HG02642 (cell line): ENCODE measurements around the gene DHRS4L2.
A peak's percentile ranks its signal among the peaks of the same experiment; 100 is the strongest.
"Not testable (repeated sequence)": the region's sequence is repeated elsewhere in the genome, so short reads cannot be mapped to it uniquely, and the experiment has no call there.

Source experiments
- ATAC-seq: cut with Tn5 transposase; IDR thresholded peaks from one replicate; pipeline ENCODE4 v1.9.1; 2021; ENCODE audit warnings: mild to moderate bottlenecking; ENCODE audit not compliant: unreplicated experiment, poor library complexity

The DHRS4L2 gene

DNA sequence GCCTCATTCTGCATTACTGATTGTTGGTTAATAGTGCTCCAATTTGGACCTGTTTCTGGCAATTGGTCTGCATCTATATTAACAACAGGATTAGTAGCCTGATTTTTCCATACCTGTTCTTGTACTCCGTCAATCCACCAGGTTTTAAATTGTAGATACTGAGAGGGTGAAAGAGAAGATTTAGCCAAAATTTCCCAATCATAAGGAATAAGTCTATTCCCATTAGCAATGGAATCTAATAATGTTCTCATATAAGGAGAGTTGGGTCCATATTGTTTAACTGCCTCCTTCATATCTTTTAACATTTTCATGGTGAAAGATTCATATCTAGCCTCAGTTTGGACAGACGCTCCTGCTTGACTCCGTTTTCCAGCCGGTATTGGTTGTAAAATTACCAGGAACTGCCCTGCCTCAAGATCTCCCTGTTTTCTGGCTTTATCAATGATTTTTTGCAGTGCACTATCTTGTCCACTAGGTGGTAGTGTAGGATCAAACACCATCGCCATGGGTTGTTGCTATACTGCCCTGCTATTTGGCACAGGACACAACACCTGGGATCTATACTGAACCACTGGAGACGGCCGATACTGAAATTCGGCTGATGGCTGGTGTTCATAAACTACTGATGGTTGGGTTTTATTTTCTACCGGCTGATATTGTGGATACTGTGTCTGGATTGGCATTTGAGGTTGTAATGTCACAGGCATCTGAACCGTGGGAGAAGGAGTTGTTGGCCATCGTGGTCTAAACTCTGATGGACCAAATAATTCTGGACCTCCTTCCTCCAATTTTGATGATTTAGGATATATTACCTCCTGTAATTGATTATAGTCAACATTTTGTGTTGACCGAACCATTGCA lies 25.2 kb downstream of the DHRS4L2 start:
- no peak for ATAC-seq

DNA sequence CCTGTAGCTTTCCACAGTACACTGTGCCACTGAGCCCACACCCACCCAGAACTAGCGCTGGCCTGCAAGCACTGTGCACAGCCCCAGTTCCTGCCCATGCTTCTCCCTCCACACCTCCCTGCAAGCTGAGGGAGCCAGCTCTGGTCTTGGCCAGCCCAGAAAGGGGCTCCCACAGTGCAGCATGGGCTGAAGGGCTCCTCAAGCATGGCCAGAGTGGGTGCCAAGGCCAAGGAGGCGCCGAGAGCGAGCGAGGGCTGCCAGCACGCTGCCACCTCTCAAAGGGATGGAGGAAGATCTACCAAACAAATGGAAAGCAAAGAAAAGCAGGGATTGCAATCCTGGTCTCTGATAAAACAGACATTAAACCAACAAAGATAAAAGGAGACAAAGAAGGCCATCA lies 27.0 kb downstream of the DHRS4L2 start:
- not testable (repeated sequence) for ATAC-seq

DNA sequence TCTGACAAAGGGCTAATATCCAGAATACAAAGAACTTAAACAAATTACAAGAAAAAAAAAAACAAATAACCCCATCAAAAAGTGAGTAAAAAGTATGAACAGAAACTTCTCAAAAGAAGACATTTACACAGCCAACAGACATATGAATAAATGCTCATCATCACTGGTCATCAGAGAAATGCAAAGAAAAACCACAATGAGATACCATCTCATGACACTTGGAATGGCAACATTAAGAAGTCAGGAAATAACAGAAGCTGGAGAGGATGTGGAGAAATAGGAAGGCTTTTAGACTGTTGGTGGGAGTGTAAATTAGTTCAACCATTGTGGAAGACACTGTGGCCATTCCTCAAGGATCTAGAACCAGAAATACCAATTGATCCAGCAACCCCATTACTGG lies 30.2 kb downstream of the DHRS4L2 start:
- not testable (repeated sequence) for ATAC-seq

DNA sequence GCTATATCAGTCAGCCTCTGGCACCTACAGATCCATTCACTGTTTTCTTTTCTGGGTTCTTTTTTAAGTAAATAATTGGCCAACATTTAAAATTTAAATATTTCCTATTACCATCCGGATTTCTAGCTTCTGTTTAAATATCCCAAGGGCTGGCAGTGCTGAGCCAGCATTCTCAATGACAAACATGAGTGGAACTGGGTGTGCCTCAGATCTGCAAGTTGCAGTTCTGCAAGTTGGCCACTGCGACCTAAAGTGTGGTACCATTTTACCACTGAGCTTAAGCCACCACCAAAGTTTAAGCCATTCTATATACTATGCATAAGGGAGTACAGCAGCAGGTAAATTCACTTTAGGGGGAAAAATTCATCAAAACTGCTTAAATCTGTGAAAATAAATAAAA lies 31.2 kb downstream of the DHRS4L2 start:
- peak; percentile 48 for ATAC-seq

DNA sequence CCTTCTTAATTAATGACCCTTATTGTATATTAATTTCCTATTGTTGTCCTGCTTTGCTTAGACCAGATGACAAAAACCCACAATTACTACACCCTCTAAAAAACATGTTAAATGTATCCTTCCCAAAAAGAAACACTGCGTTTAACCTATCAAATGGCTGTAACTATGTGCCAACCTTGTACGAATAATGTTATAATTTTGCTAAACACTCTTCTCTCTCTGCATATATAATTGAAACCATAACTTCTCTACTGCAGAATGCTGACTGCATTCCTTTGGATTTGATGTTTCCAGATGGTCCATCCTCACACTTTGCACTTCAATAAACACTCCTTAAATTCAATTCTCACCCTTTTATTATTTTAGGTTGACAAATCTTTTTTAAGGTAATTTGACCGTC lies 31.8 kb downstream of the DHRS4L2 start:
- not testable (repeated sequence) for ATAC-seq

DNA sequence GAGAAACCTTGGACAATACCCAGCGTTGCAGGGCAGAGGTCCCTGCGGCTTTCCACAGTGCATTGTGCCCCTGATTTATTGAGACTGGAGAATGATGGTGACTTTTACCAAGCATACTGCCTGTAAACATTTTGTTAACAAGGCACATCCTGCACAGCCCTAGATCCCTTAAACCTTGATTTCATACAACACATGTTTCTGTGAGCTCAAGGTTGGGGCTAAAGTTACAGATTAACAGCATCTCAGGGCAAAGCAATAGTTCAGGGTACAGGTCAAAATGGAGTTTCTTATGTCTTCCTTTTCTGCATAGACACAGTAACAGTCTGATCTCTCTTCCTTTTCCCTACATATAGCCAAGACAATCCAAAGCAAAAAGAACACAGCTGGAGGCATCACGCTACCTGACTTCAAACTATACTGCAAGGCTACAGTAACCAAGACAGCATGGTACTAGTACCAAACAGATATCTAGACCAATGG lies 36.2 kb downstream of the DHRS4L2 start:
- not testable (repeated sequence) for ATAC-seq

DNA sequence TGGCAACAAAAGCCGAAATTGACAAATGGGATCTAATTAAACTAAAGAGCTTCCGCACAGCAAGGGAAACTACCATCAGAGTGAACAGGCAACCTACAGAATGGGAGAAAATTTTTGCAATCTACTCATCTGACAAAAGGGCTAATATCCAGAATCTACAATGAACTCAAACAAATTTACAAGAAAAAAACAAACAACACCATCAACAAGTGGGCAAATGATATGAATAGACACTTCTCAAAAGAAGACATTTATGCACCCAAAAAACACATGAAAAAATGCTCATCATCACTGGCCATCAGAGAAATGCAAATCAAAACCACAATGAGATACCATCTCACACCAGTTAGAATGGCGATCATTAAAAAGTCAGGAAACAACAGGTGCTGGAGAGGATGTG lies 41.0 kb downstream of the DHRS4L2 start:
- ATAC-seq, result not testable (repeated sequence)

DNA sequence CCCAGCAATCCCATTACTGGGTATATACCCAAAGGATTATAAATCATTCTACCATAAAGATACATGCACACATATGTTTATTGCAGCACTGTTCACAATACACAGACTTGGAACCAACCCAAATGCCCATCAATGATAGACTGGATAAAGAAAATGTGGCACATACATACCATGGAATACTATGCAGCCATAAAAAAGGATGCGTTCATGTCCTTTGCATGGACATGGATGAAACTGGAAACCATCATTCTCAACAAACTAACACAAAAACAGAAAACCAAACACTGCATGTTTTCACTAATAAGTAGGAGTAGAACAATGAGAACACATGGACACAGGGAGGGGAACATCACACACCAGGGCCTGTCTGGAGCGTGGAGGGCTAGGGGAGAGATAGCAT lies 42.6 kb downstream of the DHRS4L2 start:
- not testable (repeated sequence) for ATAC-seq

DNA sequence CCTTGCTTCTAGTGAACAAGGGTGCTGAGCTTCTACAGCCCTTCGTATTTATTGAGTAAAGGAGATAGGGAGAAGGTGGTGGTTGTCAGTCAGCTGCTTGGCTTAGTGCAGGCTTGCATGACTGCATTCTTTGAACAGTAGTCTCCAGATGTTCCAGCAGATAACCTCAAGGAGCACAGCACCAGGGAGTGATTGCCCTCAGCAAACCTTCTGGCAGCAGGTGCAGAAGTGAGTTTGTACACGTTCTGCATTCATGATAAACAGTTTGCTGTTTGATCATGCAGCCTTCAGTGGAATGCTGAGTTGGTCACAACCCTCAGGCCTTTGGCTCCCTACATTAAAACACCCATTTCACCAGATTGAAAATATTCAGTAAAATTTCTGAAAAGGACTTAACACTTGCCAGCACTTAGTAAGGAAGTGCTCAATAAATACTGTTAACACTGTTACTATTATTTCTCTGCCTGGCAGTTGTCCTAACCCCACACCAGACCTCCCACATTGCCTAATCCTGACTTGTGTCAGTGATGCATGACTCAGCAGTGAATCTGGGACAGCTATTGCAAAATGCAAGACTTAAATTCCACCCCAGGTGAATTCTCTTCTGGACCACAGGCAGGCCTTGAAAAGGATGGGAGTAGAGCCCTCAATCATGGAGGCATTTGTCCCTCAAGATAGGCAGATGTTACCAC lies 44.1 kb downstream of the DHRS4L2 start:
- ATAC-seq, result no peak

DNA sequence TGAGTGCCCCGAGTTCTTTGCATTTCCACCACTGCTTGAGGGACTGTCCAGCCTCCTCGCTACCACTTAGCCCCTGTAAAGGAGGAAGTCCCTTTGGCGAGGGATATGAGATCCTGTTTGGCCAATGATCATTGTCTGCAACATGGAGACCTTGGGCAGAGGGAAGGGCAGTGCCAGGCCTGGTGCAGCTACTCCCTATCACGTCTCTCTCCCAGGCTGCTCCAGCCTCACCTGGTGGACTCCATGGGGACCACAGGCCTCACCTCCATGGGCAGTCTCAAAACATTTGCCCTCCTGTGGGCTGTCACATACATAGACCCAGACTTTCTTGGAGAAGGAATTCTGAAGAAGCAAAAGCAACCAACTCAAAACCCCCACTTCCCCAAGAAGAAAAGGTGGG lies 47.0 kb downstream of the DHRS4L2 start:
- ATAC-seq, result peak; percentile 3

DNA sequence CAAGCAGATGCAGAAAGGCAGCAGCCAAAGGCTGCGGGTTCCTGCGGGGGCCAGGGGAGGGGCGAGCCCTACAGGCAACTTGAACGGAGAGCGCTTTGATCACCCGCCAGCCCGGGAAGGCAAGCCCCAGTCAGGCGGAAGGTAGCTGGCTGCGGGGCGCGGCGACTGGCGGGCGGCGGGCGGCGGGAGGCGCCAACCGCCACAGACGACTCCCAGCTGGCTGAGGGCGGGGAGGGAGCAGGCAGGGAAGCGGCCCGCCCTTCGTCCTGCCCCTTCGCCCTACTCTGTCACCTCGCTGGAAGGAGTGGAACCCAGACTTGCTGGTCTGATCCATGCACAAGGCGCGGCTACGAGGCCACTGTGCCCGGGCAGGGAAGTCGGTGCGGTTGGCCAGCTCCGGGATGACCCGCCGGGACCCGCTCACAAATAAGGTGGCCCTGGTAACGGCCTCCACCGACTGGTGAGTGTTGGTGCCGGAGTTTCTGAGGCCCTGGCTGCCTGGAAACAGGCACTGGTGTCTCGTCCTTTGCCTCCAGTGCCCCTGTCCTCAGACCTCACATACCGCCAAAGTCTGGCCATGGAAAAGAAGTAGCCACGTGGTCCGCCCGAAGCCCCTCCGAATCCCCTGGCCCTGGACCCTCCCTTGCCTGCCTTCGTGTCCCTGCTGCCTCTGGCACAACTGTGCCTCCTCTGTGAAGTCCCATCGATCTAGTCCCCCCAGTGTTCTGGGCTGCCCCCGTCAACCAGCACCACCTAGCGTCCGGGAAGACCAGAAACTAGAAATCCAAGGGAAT lies 47.6 kb downstream of the DHRS4L2 start:
- peak; percentile 76 for ATAC-seq

DNA sequence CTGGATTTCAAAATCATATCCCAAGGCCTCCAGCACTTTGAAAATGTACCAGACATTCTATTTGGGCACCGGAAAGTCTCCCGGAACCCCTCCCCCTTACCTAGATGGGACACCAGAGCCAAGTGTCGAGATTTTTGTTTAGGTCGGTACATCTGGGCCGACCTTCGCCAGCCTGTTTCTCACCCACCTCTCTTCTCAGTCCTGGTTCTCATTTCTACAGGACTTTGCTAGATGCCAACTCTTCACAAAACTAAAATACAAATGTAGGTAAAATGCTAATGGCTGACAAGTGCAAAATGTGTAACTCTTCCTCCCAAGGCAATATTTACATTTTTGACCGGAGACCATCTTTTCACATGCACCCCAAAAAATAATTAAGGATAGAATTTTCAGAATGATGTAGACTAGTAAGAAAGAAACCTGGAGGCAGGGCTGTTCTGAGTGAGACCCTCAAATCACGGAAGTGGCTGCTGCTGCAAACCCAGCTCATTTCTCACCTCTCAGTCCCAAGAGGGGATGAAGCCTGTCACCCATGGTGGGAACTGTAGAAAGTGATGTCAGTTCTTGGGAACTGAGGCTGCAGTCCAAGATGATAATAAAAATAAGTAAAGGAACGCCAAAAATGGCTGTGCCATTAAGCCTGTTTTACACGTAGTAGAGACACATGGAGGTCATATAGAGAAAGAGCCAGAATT lies 48.4 kb downstream of the DHRS4L2 start:
- peak; percentile 11 for ATAC-seq

DNA sequence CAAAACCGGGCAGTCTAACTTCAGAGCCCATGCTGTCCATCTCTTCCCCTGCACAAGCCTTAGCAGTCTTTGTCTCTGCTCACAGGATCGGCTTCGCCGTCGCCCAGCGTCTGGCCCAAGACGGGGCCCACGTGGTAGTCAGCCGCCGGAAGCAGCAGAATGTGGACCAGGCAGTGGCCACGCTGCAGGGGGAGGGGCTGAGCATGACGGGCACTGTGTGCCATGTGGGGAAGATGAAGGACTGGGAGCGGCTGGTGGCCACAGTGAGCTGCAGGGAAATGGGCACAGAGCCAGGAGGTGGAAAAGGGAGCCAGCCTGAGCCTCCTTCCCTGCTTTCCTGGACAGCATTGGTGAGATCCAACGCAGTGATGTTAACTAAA lies 48.9 kb downstream of the DHRS4L2 start:
- no peak for ATAC-seq

DNA sequence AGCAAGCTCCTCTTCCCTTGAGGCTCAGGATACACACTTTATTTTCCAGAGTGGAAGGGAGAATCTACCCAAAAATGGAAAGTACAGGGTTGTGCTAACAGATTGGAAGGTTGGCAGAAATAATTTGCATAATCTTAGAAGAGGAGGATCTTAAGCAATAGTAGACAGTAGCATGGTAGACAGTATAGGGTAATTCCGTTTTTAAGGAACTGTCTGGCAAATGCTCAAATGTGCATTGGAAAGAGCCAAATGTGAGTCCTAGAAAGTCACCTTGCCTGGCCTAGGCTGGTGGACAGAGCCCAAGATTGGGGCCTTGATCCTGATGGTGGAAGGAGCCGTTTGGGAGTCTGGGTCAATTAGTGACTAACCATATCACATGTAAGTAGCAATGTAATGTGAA lies 50.0 kb downstream of the DHRS4L2 start:
- ATAC-seq, result no peak

DNA sequence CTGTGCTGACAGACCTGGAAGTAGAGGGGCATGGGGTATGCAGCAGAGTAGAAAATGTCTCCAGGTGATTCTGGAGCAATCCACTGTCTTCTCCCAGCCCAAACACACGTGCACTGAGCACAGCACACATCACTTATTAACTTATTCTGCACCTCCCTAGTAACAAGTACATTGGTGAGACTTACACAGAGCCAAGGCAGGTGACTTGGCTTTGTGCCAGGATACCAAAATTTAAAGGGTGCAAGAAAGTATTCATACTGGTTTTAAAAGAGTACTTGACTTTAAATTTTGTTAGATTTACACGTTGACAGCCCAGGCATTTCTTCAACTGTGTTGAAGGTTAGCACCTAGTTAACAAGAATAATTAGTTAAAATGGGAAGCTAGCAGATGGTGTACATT lies 52.0 kb downstream of the DHRS4L2 start:
- no peak for ATAC-seq

DNA sequence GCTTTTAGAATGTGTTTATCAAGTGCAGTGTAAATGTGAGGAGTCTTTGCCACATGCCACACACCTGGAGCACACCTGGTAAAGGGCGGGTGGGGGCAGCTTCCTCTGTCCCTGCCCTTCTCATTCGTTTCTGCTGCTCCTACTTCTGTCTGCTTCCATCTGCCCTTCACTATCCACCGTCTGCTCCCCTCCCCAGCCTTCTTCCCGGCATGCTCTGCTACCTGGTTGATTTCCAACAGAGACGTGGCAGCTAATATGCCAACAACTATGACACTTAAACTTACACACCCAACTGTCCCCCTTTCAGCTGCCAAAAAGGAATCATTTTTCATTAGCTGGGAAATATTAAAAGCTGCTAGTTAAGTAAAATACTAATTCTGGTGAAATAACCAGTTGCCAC lies 54.0 kb downstream of the DHRS4L2 start:
- ATAC-seq, result no peak

DNA sequence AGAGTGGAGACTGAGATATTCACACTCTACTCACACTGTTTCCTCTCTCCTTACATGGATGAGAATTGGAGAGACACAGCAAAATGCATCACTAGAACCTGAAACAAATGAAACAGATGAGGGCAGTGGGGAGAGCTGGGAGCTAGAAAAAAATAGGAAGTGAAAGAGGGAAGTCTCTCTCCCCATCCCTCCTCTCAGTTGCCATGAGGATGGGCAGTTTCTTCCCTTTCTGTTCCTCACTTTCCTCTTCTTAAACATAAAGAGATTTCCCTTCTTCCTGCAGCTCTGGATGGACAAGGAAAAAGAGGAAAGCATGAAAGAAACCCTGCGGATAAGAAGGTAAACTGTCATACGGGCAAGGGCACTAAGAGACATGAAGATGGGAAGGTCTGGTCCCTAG lies 60.3 kb downstream of the DHRS4L2 start:
- ATAC-seq, result not testable (repeated sequence)

DNA sequence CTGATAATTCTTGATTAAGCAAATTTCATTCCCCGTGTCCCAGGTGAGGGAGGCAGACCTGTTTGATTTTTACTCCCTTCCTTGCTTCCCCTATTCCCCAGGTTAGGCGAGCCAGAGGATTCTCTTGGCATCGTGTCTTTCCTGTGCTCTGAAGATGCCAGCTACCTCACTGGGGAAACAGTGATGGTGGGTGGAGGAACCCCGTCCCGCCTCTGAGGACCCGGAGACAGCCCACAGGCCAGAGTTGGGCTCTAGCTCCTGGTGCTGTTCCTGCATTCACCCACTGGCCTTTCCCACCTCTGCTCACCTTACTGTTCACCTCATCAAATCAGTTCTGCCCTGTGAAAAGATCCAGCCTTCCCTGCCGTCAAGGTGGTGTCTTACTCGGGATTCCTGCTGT lies 62.0 kb downstream of the DHRS4L2 start:
- not testable (repeated sequence) for ATAC-seq

DNA sequence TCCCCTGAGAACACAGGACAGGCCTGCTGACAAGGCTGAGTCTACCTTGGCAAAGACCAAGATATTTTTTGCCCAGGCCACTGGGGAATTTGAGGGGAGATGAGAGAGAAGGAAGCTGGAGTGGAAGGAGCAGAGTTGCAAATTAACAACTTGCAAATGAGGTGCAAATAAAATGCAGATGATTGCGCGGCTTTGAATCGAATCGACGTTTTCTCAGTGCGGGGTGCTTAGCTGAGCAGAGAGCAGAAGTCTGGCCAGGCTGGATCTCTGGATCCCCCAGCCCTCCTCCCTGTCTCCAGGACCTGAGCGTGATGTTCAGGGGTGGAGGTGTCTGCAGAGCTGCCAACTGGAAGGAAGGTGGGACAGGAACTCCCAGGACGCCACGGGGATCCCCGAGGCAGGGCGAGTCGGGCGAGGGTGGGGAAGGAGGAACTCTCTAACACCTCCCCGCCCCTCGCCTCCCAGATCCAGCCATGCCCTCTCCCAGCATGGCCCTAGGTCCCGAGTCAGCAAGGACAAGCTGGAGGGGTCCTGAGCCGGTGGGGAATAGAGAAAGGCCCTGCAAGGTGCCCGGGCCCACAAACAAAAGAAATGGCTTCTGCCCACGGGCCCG lies 62.6 kb downstream of the DHRS4L2 start:
- ATAC-seq, result peak; percentile 3
